ENCODE data around the gene NUDT14.

GRCh38 chr14:105150026-105150367, 31.1 kb downstream of the NUDT14 start:
- no peak for TF ChIP-seq POLR2AphosphoS5 (IDR thresholded peaks at IDR 0.05; ENCODE audit: low read depth, low read length)
- no peak for TF ChIP-seq REST (IDR thresholded peaks at IDR 0.05; ENCODE audit: insufficient read depth in 1 of 2, low read depth in 2 of 2, low read length in 2 of 2)
- no peak for TF ChIP-seq TAF1 (IDR thresholded peaks at IDR 0.05; ENCODE audit: borderline replicate concordance, insufficient read depth, low read length)

All from PFSK-1 (cell line).